Measurements from ENCODE around the gene FBXW5. TPM values are rescaled to one million over a fixed set of nuclear protein-coding genes. Genes with fewer than 3 reads are reported as not detected.

The FBXW5 gene
- total and polyA plus RNA-seq, 9 of the 15 experiments (the other 6 are each of a cell fraction or from before 2014, with no cell fraction given) = 0.21 to 128 (median 37.0) TPM

- TF ChIP-seq, protein P1, sequence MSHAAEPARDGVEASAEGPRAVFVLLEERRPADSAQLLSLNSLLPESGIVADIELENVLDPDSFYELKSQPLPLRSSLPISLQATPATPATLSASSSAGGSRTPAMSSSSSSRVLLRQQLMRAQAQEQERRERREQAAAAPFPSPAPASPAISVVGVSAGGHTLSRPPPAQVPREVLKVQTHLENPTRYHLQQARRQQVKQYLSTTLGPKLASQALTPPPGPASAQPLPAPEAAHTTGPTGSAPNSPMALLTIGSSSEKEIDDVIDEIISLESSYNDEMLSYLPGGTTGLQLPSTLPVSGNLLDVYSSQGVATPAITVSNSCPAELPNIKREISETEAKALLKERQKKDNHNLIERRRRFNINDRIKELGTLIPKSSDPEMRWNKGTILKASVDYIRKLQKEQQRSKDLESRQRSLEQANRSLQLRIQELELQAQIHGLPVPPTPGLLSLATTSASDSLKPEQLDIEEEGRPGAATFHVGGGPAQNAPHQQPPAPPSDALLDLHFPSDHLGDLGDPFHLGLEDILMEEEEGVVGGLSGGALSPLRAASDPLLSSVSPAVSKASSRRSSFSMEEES (CRISPR knock-in tag; IDR thresholded peaks at IDR 0.05) = no peak
- TF ChIP-seq ZNF239 (CRISPR knock-in tag; IDR thresholded peaks at IDR 0.05) = no peak
- TF ChIP-seq RBM17 (IDR thresholded peaks at IDR 0.05; ENCODE audit: borderline replicate concordance, low read depth, low read length) = no peak
- no peak for TF ChIP-seq ZNF764 (CRISPR knock-in tag; IDR thresholded peaks at IDR 0.05; ENCODE audit: low read depth)
- no peak for TF ChIP-seq ZNF280A (IDR thresholded peaks at IDR 0.05; ENCODE audit: low read depth, partially characterized antibody)
- TF ChIP-seq SMC3 (conservative IDR thresholded peaks at IDR 0.05; ENCODE audit: insufficient read depth, low read depth, low read length) = no peak
- no peak for TF ChIP-seq ZC3H11A (IDR thresholded peaks at IDR 0.05; ENCODE audit: low read depth, low read length)
- no peak for TF ChIP-seq CBFA2T3 (IDR thresholded peaks at IDR 0.05)
- TF ChIP-seq, protein P2, sequence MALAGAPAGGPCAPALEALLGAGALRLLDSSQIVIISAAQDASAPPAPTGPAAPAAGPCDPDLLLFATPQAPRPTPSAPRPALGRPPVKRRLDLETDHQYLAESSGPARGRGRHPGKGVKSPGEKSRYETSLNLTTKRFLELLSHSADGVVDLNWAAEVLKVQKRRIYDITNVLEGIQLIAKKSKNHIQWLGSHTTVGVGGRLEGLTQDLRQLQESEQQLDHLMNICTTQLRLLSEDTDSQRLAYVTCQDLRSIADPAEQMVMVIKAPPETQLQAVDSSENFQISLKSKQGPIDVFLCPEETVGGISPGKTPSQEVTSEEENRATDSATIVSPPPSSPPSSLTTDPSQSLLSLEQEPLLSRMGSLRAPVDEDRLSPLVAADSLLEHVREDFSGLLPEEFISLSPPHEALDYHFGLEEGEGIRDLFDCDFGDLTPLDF (CRISPR knock-in tag; IDR thresholded peaks at IDR 0.05) = no peak
- TF ChIP-seq HNRNPL (IDR thresholded peaks at IDR 0.05; ENCODE audit: low read depth, low read length) = no peak; the same call in 1 of the 2 replicates
- TF ChIP-seq TCF7 (IDR thresholded peaks at IDR 0.05; ENCODE audit: borderline replicate concordance) = no peak
Measured at GRCh38 chr9:136942112-136942880, 2.2 kb downstream of the FBXW5 start (continued).

Measured in K562 (cell line).